ENCODE data around the gene PCP2.

GRCh38 chr19:7636691-7637373 lies 3.3 kb upstream of the PCP2 start, which contains the start of gene STXBP2:
- TF ChIP-seq POLR2A (IDR thresholded peaks at IDR 0.05; ENCODE audit: low read length) (peak; percentile 47), GATA1 (IDR thresholded peaks at IDR 0.05; ENCODE audit: low read depth, low read length) (no peak)

All from erythroblast (primary cell).